GM19324 (cell line): Measurements from ENCODE around the gene COMMD9.

Source experiments
- ATAC-seq: cut with Tn5 transposase; IDR thresholded peaks from one replicate; pipeline ENCODE4 v1.9.1; 2021; ENCODE audit warnings: mild to moderate bottlenecking, moderate library complexity; ENCODE audit not compliant: unreplicated experiment, low FRiP score

COMMD9 gene

DNA sequence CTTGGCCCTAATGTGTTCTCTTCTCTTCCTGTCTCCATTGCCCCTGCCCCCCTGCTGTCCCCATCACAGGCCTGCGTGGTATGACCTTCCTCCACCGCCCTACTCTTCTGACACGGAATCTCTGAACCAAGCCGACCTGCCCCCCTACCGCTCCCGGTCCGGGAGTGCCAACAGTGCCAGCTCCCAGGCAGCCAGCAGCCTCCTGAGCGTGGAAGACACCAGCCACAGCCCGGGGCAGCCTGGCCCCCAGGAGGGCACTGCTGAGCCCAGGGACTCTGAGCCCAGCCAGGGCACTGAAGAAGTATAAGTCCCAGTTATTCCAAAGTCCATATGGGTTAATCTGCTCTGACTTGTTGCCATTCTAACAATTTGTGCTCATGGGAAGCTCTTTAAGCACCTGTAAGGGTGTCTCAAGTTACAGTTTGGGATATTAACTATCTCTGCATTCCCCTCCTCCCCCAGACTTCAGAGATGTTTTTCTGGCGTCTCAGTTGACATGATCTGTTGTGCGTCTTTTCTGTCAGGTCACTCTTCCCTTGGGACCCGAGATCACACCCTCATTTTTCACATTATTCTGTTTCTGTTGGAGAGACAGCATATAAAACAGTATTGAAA, 60.0 kb downstream of the COMMD9 start:
- no peak for ATAC-seq

DNA sequence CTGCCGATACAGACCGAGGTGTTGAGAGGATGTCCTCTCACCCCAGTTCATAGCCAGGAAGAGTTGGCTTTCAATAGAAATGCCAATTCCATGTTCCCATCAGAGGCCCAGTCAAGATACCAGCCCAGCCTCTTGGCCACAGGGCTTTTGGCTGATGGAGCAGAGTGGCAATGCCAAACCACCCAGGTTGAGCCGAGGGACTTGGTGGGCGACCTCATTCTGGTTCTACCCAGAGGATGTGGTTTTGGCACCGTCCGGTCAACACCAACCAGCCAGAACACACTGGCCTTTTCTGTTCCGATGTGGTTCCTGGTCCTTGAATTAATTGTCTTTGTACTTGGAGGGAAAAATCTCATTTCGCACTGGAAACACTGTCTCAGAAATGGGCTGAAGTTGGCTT, 60.5 kb downstream of the COMMD9 start:
- ATAC-seq: no peak

DNA sequence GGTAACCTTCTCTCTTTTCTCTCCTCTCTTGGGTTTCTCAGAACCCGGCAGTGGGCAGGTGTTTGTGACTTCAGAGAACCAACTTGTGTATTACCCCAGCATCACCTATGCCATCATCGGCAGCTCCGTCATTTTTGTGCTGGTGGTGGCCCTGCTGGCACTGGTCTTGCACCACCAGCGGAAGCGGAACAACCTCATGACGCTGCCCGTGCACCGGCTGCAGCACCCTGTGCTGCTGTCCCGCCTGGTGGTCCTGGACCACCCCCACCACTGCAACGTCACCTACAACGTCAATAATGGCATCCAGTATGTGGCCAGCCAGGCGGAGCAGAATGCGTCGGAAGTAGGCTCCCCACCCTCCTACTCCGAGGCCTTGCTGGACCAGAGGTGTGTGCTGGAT, 62.2 kb downstream of the COMMD9 start:
- ATAC-seq: no peak

DNA sequence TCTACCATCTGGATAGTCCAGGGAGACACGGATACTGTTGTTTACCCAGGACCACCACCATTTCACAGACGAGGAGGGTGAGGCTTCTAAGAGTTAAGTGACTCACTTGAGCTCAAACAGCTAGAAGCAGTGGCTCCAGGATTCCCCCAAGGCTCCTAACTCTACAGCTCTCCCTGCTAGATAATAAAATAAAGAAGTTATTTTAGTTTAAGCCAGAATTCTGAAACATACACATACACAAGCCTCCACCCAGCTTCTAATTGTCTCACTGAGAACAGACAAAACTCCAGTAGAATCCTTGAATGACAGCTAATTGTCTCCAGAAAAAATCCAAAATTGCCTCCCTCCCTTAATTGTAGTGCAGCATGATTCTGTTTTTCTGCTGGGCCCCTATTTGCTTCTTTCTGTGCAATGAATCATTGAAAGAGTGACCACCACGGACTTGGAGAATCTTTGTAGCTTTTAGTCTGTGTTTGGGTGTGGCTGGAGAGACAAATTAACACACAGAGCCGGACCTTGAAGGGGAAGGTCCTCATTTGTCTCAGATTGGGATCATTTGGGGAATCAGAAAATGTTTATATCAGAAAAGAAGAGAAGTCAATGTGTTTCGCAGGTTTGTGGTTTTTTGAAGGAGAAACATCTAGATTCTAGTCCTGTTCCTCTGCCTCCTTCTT, 64.9 kb downstream of the COMMD9 start:
- ATAC-seq: no peak

DNA sequence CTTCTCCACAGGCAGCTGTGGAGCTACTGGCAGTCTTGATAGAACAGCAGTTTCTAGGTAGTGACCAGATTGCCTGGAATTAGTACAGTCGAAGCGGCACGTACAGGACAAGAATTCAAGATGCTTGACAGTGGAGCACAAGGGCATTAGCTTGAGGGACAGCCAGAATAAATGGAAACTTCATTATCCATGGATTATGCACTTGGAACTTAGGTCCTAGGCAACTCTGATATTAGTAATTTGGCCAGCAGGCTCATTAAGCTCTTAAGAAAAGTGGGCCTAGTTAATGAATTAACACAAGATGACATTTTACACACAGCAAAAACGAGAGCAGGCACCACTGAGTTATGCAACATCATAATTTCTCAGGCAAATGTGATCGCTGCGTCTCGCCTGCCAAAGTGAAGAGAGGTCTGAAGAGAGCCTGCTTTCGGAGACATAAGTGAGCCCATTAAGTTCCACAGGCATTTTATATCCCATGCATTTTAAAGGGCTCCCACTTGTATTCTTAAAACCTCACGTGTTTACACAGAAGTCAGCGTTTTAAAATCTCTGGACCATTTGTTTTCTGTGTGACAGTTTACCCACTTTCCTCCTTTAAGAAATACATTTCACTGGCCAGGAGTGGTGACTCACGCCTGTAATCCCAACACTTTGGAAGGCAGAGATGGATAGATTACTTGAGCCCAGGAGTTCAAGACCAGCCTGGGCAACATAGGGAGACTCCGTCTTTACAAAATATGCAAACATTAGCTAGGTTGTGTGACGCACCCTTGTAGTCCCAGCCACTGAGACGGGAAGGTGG, 66.2 kb downstream of the COMMD9 start:
- no peak for ATAC-seq
